Testis (tissue), 3 donors: ENCODE results near the gene FHIT. TPM values are rescaled to one million over a fixed set of nuclear protein-coding genes. Genes with fewer than 3 reads are reported as not detected.

Source experiments
- DNase-seq: peaks from one replicate; pipeline ENCODE4 v3.0.0-alpha.2; 2019
- H3K27ac ChIP-seq, 2 donors: fragments of 200-600 bp; sonication (generic); one replicate each; pipeline ENCODE4 v1.5.1; 2019
- H3K27me3 ChIP-seq: fragments of 200-600 bp; sonication (generic); one replicate; pipeline ENCODE4 v1.5.1; 2019
- H3K36me3 ChIP-seq: fragments of 200-600 bp; sonication (generic); one replicate; pipeline ENCODE4 v1.5.1; 2017; ENCODE audit warnings: low read depth; ENCODE audit errors: missing control alignments
- H3K4me1 ChIP-seq: fragments of 200-600 bp; sonication (generic); one replicate; pipeline ENCODE4 v1.5.1; 2019
- H3K4me3 ChIP-seq, 2 donors: fragments of 200-600 bp; sonication (generic); one replicate each; pipeline ENCODE4 v1.5.1; 2017 to 2019
- H3K9me3 ChIP-seq: fragments of 200-600 bp; sonication (generic); one replicate; pipeline ENCODE4 v1.5.1; 2017
- CTCF ChIP-seq, 3 experiments: fragments of 450-650 bp in 2 of 3; fragments of 200-600 bp in 1 of 3; sonication (generic) in 1 of 3; IDR thresholded peaks; one replicate each; pipeline ENCODE4 v1.5.1; 2016 to 2019; ENCODE audit warnings: antibody characterized with exemption in 3 of 3, mild to moderate bottlenecking in 2 of 3, moderate library complexity in 1 of 3
- POLR2A ChIP-seq: fragments of 450-650 bp; IDR thresholded peaks from one replicate; pipeline ENCODE4 v1.6.1; 2017; ENCODE audit warnings: antibody characterized with exemption, mild to moderate bottlenecking, moderate library complexity
- WGBS, 2 donors: methylation state at CpG; one replicate each; pipeline ENCODE4 v1.1.5; 2018; 5-methylcytosine and 5-hydroxymethylcytosine counted together
- intact Hi-C: fragments of 100-400 bp; cut with DNase I; formaldehyde crosslinking; loops from one replicate; pipeline ENCODE4 v1.15.1; 2023; ENCODE audit warnings: low total_unique reads
- polyA plus RNA-seq: library from polyadenylated mRNA; stranded (reverse); fragments of 350-450 nt; fragmentation: Illumina TruSeq; extraction: RNeasy Lipid Tissue Mini Kit (QIAGEN cat#74804); gene quantifications from one replicate; pipeline ENCODE4 v1.2.3, GENCODE V29; 2014; ENCODE audit warnings: low read depth, low replicate concordance; ENCODE audit not compliant: insufficient read depth
- total RNA-seq, 2 donors: library from RNA; depleted of rRNA; stranded (reverse); fragments of >200 nt; gene quantifications; one replicate each; pipeline ENCODE4 v1.2.3, GENCODE V29; 2016

FHIT gene
- total and polyA plus RNA-seq, 3 donors from 2014 or later, result 10.1 to 29.6 (median 15.5) TPM

GRCh38 chr3:60281970-60282369 is 969.3 kb downstream of the FHIT start:
- no peak for TF ChIP-seq POLR2A
- no peak for TF ChIP-seq CTCF (IDR thresholded peaks at IDR 0.05)
- intact Hi-C loops, result no loop called here
- no peak for DNase-seq
- Histone ChIP-seq H3K27me3 (no peaks in the 10 kb centered on the region), H3K27ac (no peak overlapping the region), H3K9me3 (no peaks in the 10 kb centered on the region), H3K4me3 (no peak overlapping the region), H3K4me1 (no peaks in the 10 kb centered on the region), H3K36me3 (no peaks in the 10 kb centered on the region)
- WGBS, 2 donors, result 77 to 91% methylated on average over 3 of the region's 3 CpGs

GRCh38 chr3:60277361-60277800 is 973.9 kb downstream of the FHIT start:
- H3K4me3 ChIP-seq, result peak overlapping the region in 1 of 2 donors; percentile 10
- H3K27ac ChIP-seq, result no peak overlapping the region
- H3K27me3 ChIP-seq, result no peaks in the 10 kb centered on the region
- H3K36me3 ChIP-seq, result no peaks in the 10 kb centered on the region
- WGBS, 2 donors, result 68 to 74% methylated on average over 6 of the region's 6 CpGs
- no peaks in the 10 kb centered on the region for H3K4me1 ChIP-seq
- intact Hi-C loops, result no loop called here
- no peak for TF ChIP-seq CTCF (IDR thresholded peaks at IDR 0.05)
- no peak for TF ChIP-seq POLR2A
- H3K9me3 ChIP-seq, result no peaks in the 10 kb centered on the region
- peak; percentile 51 for DNase-seq

DNA sequence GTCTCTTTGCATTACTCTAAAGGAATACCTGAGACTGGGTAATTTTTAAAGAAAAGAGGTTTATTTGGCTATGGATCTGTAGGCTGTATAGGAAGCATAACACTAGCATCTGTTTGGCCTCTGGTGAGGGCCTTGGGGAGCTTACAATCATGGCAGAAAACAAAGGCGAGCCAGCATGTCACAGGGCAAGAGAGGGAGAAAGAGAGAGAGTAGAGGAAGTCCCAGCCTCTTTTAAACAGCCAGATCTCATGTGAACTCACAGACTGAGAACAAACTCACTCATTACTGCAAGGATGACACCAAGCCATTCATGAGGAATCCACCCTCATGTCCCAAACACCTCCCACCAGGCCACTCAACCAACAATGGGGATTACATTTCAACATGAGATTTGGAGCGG is 974.6 kb downstream of the FHIT start:
- Histone ChIP-seq H3K4me1 (no peaks in the 10 kb centered on the region), H3K9me3 (no peaks in the 10 kb centered on the region), H3K4me3 (no peak overlapping the region), H3K27ac (no peak overlapping the region), H3K27me3 (no peaks in the 10 kb centered on the region), H3K36me3 (no peaks in the 10 kb centered on the region)
- 51 to 71% methylated on average over 2 of the region's 2 CpGs for WGBS, 2 donors
- intact Hi-C loops, result no loop called here
- no peak for DNase-seq
- no peak for TF ChIP-seq POLR2A
- TF ChIP-seq CTCF (IDR thresholded peaks at IDR 0.05), result no peak

DNA sequence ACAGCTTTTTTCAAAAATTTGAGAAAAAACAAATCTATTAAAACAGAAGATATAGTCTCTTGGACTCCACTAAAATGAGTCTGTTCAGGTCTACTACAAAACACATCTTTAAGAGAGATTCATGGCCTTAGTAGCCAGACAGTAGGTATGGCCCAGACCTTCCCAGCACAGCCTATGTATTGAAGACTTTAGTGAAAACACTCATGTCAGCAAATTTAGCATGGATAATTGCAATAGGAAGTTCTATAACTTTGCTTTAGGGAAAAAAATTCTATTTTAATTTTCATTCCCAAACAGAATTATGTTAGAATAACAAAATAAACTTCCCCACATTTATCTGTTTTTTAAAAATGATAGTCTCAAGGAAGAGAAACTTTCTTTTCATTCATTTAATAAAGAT is 976.6 kb downstream of the FHIT start:
- no peak overlapping the region for H3K4me3 ChIP-seq
- no peaks in the 10 kb centered on the region for H3K27me3 ChIP-seq
- intact Hi-C loops, result no loop called here
- no peak for DNase-seq
- H3K27ac ChIP-seq, result no peak overlapping the region
- no peaks in the 10 kb centered on the region for H3K4me1 ChIP-seq
- H3K36me3 ChIP-seq, result no peaks in the 10 kb centered on the region
- H3K9me3 ChIP-seq, result no peaks in the 10 kb centered on the region
- TF ChIP-seq CTCF (IDR thresholded peaks at IDR 0.05), result no peak
- TF ChIP-seq POLR2A, result no peak

GRCh38 chr3:60274098-60274497 is 977.2 kb downstream of the FHIT start:
- no peak for DNase-seq
- Histone ChIP-seq H3K9me3 (no peaks in the 10 kb centered on the region), H3K27ac (no peak overlapping the region), H3K4me1 (no peaks in the 10 kb centered on the region), H3K4me3 (no peak overlapping the region), H3K36me3 (no peaks in the 10 kb centered on the region), H3K27me3 (no peaks in the 10 kb centered on the region)
- 62 to 67% methylated on average over 2 of the region's 2 CpGs for WGBS, 2 donors
- intact Hi-C loops, result no loop called here
- TF ChIP-seq POLR2A (no peak), CTCF (IDR thresholded peaks at IDR 0.05) (no peak)
